GM12878 (cell line): Measurements from ENCODE around the gene NTN3.

Source experiments
- CREB1 ChIP-seq: IDR thresholded peaks from 2 replicates; pipeline ENCODE4 v1.6.1; 2012; ENCODE audit warnings: low read depth, mild to moderate bottlenecking, inconsistent platforms
- FOXK2 ChIP-seq: fragments of 450-650 bp; IDR thresholded peaks from 2 replicates; pipeline ENCODE4 v1.6.1; 2017; ENCODE audit warnings: mild to moderate bottlenecking, moderate library complexity
- FOXM1 ChIP-seq: IDR thresholded peaks from 2 replicates; pipeline ENCODE4 v1.6.1; 2012; ENCODE audit warnings: low read depth, mild to moderate bottlenecking, inconsistent platforms, low read length, moderate library complexity
- IRF5 ChIP-seq: fragments of 450-650 bp; IDR thresholded peaks from 2 replicates; pipeline ENCODE4 v1.6.1; 2017; ENCODE audit warnings: borderline replicate concordance
- ZNF274 ChIP-seq: IDR thresholded peaks from one replicate; pipeline ENCODE4 v1.8.0; 2011; ENCODE audit not compliant: insufficient read length, insufficient read depth
- ZZZ3 ChIP-seq: IDR thresholded peaks from 2 replicates; pipeline ENCODE4 v1.6.1; 2011; ENCODE audit warnings: low read depth; ENCODE audit not compliant: control insufficient read depth, insufficient read length
- TF ChIP-seq, protein P1 (sequence below): IDR thresholded peaks from 2 replicates; pipeline ENCODE4 v1.6.1; 2011; ENCODE audit warnings: borderline replicate concordance, low read depth, mild to moderate bottlenecking, moderate library complexity, low read length; ENCODE audit not compliant: insufficient read depth, poor library complexity, severe bottlenecking

DNA sequence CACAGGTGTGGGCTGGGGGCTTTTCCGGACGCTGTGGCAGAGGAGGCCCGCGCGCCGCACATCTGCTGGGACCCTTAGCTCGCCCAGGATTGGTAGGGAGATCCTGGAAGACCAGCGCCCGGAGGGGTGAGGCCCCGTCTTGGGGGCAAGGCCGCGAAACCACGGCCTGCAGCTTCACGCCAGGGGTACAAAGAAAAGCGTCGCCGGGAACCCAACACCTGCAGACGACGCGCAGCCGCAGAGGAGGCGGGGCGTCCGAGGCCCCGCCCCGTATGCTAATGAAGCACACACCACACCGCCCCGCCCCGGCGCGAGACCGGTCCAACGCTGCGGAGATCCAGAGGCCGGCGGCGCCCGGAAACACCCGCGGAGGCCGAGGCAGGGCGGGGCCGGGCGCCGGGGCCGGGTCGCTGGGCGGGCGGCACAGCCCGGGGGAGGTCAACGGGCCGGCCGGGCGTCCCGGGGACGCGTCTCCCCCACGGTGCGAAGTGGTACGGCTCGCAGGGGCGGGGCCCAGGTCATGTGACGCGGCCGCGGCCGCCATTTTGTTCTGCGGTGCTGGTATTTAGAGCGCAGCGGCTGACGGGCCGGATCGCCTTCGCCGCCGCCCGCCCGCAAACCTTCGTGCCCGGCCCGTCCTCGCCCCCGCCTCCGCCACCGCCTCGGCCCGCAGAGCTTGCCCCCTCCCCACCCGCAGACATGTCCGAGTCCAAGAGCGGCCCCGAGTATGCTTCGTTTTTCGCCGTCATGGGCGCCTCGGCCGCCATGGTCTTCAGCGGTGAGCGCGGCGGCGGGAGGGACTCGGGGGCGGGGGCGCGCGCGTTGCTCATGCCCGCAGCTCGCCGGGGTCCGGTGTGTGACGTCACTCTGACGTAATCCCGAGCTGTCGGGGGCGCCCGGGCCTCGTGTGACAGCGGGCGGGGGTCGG, 42.6 kb downstream of the NTN3 start, which contains the start of gene ATP6V0C:
- peak; percentile 69 for TF ChIP-seq FOXK2
- TF ChIP-seq ZNF274, result no peak
- no peak for TF ChIP-seq IRF5
- no peak for TF ChIP-seq FOXM1
- TF ChIP-seq, protein P1, sequence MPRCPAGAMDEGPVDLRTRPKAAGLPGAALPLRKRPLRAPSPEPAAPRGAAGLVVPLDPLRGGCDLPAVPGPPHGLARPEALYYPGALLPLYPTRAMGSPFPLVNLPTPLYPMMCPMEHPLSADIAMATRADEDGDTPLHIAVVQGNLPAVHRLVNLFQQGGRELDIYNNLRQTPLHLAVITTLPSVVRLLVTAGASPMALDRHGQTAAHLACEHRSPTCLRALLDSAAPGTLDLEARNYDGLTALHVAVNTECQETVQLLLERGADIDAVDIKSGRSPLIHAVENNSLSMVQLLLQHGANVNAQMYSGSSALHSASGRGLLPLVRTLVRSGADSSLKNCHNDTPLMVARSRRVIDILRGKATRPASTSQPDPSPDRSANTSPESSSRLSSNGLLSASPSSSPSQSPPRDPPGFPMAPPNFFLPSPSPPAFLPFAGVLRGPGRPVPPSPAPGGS, result no peak
- peak; percentile 94 for TF ChIP-seq CREB1
- no peak for TF ChIP-seq ZZZ3
